IMR-90 (cell line): ENCODE results near the gene RBM39. TPM values are rescaled to one million over a fixed set of nuclear protein-coding genes. Genes with fewer than 3 reads are reported as not detected.

ENCODE experiments used
- ATAC-seq: fragments of 200-7000 bp; cut with Tn5 transposase; 2 replicates; pipeline ENCODE4 v1.9.1; 2020; ENCODE audit warnings: low read depth, mild to moderate bottlenecking, moderate library complexity
- BruUV-seq: library from RNA; stranded (reverse); fragments of 400-500 nt; replicated peaks from 2 replicates; lab custom pipeline; 2021; lab: Mats Ljungman, UMichigan
- CTCF ChIA-PET: fragments of 300-600 bp; formaldehyde crosslinking; extraction: SDS; loops from one replicate; lab custom pipeline; 2021; ENCODE audit warnings: antibody characterized with exemption; lab: Yijun Ruan, JAX
- POLR2A ChIA-PET: fragments of 300-600 bp; sonication (Branson Sonifier 250); formaldehyde crosslinking; loops from one replicate; lab custom pipeline; 2022; ENCODE audit warnings: antibody characterized with exemption; ENCODE audit not compliant: unreplicated experiment; lab: Charles Lee
- DNase-seq: peaks from one replicate; pipeline ENCODE4 v3.0.0; 2013
- H2AFZ ChIP-seq: replicated peaks from 2 replicates; pipeline ENCODE3; 2013; ENCODE audit warnings: low read length, mild to moderate bottlenecking; ENCODE audit not compliant: poor library complexity
- H2AK5ac ChIP-seq: 2 replicates; pipeline ENCODE4 v1.6.1; 2013; ENCODE audit warnings: low read depth, low read length, inconsistent platforms
- H2AK9ac ChIP-seq: replicated peaks from 2 replicates; pipeline ENCODE3; 2013; ENCODE audit warnings: mild to moderate bottlenecking, low read depth, low read length, moderate library complexity; ENCODE audit not compliant: poor library complexity
- H2BK120ac ChIP-seq: 2 replicates; pipeline ENCODE4 v1.6.1; 2013; ENCODE audit warnings: low read depth, low read length, inconsistent platforms
- H2BK15ac ChIP-seq: 3 replicates; pipeline ENCODE4 v1.6.1; 2013; ENCODE audit warnings: low read depth, low read length, inconsistent platforms
- H2BK20ac ChIP-seq: 2 replicates; pipeline ENCODE4 v1.6.1; 2013; ENCODE audit warnings: low read depth, mild to moderate bottlenecking, inconsistent platforms, low read length, moderate library complexity
- H2BK5ac ChIP-seq: 2 replicates; pipeline ENCODE4 v1.6.1; 2013; ENCODE audit warnings: mild to moderate bottlenecking, low read depth, low read length, inconsistent platforms; ENCODE audit not compliant: poor library complexity, severe bottlenecking
- H3K14ac ChIP-seq: replicated peaks from 2 replicates; pipeline ENCODE4 v1.6.1; 2013; ENCODE audit warnings: low read depth, low read length, inconsistent platforms
- H3K18ac ChIP-seq: 2 replicates; pipeline ENCODE4 v1.6.1; 2013; ENCODE audit warnings: low read depth, low read length, control low read depth
- H3K23ac ChIP-seq: 2 replicates; pipeline ENCODE4 v1.6.1; 2013; ENCODE audit warnings: low read depth, low read length, inconsistent platforms
- H3K27ac ChIP-seq: 2 replicates; pipeline ENCODE4 v1.5.1; 2013; ENCODE audit warnings: mild to moderate bottlenecking, control low read depth, low read length; ENCODE audit not compliant: insufficient read depth
- H3K27me3 ChIP-seq: 2 replicates; pipeline ENCODE4 v1.6.1; 2013; ENCODE audit warnings: low read length; ENCODE audit not compliant: control insufficient read depth, insufficient read depth
- H3K36me3 ChIP-seq: 2 replicates; pipeline ENCODE4 v1.6.1; 2013; ENCODE audit warnings: low read length, mixed read lengths; ENCODE audit not compliant: control insufficient read depth, insufficient read depth
- H3K4ac ChIP-seq: 2 replicates; pipeline ENCODE4 v1.6.1; 2013; ENCODE audit warnings: low read depth, low read length, inconsistent platforms
- H3K4me1 ChIP-seq: 2 replicates; pipeline ENCODE4 v1.6.1; 2013; ENCODE audit warnings: low read length, mixed read lengths; ENCODE audit not compliant: control insufficient read depth, insufficient read depth
- H3K4me2 ChIP-seq: 2 replicates; pipeline ENCODE4 v1.6.1; 2013; ENCODE audit warnings: low read depth, mild to moderate bottlenecking, control low read depth, low read length, moderate library complexity
- H3K4me3 ChIP-seq: 2 replicates; pipeline ENCODE4 v1.5.1; 2013; ENCODE audit warnings: low read depth, mild to moderate bottlenecking, control low read depth, low read length, moderate library complexity; ENCODE audit not compliant: insufficient read depth
- H3K56ac ChIP-seq: 2 replicates; pipeline ENCODE4 v1.6.1; 2013; ENCODE audit warnings: low read length, inconsistent platforms; ENCODE audit not compliant: insufficient read depth; ENCODE audit errors: extremely low read depth
- H3K79me1 ChIP-seq, 2 experiments: 2 replicates each; pipeline ENCODE4 v1.6.1; 2013; ENCODE audit warnings: low read length in 2 of 2, inconsistent platforms in 1 of 2, low read depth in 1 of 2
- H3K9ac ChIP-seq: 2 replicates; pipeline ENCODE4 v1.6.1; 2013; ENCODE audit warnings: low read depth, low read length, control low read depth
- H3K9me1 ChIP-seq: 2 replicates; pipeline ENCODE4 v1.6.1; 2013; ENCODE audit warnings: low read length, inconsistent platforms; ENCODE audit not compliant: insufficient read depth
- H3K9me3 ChIP-seq: 2 replicates; pipeline ENCODE4 v1.6.1; 2013; ENCODE audit warnings: low read length; ENCODE audit not compliant: control insufficient read depth, insufficient read depth
- H4K20me1 ChIP-seq: 2 replicates; pipeline ENCODE4 v1.6.1; 2013; ENCODE audit warnings: low read length, inconsistent platforms; ENCODE audit not compliant: insufficient read depth
- H4K5ac ChIP-seq: 2 replicates; pipeline ENCODE4 v1.6.1; 2013; ENCODE audit warnings: mild to moderate bottlenecking, low read depth, low read length, control low read depth
- H4K8ac ChIP-seq, 2 experiments: 2 replicates each; pipeline ENCODE4 v1.6.1; 2013; ENCODE audit warnings: low read depth in 2 of 2, low read length in 2 of 2, control low read depth in 1 of 2, inconsistent platforms in 1 of 2
- H4K91ac ChIP-seq: 2 replicates; pipeline ENCODE4 v1.6.1; 2013; ENCODE audit warnings: low read depth, low read length, inconsistent platforms; ENCODE audit not compliant: insufficient read depth
- BHLHE40 ChIP-seq: fragments of 150-350 bp; IDR thresholded peaks from 2 replicates; pipeline ENCODE4 v1.6.1; 2016; ENCODE audit warnings: mild to moderate bottlenecking, low read depth, low read length
- CEBPB ChIP-seq: IDR thresholded peaks from 2 replicates; pipeline ENCODE4 v1.6.1; 2012; ENCODE audit warnings: low read depth, low read length, improper control_type of control experiment
- CHD1 ChIP-seq: IDR thresholded peaks from 2 replicates; pipeline ENCODE4 v1.6.1; 2012; ENCODE audit warnings: low read depth, low read length, improper control_type of control experiment
- MAFK ChIP-seq: IDR thresholded peaks from 2 replicates; pipeline ENCODE4 v1.6.1; 2012; ENCODE audit warnings: low read depth, low read length, improper control_type of control experiment
- MAZ ChIP-seq: IDR thresholded peaks from 2 replicates; pipeline ENCODE4 v1.6.1; 2012; ENCODE audit warnings: low read depth, mild to moderate bottlenecking, low read length, improper control_type of control experiment, moderate library complexity, borderline replicate concordance
- MXI1 ChIP-seq: IDR thresholded peaks from 2 replicates; pipeline ENCODE4 v1.6.1; 2012; ENCODE audit warnings: low read depth, mild to moderate bottlenecking, low read length, moderate library complexity, borderline replicate concordance
- NFE2L2 ChIP-seq: fragments of 150-350 bp; IDR thresholded peaks from 2 replicates; pipeline ENCODE4 v1.6.1; 2016; ENCODE audit warnings: low read depth, mild to moderate bottlenecking, low read length
- POLR2A ChIP-seq: IDR thresholded peaks from 2 replicates; pipeline ENCODE4 v1.6.1; 2012; ENCODE audit warnings: mild to moderate bottlenecking, low read depth, low read length
- RAD21 ChIP-seq: IDR thresholded peaks from 2 replicates; pipeline ENCODE4 v1.6.1; 2012; ENCODE audit warnings: low read length, improper control_type of control experiment
- RCOR1 ChIP-seq: IDR thresholded peaks from 2 replicates; pipeline ENCODE4 v1.6.1; 2012; ENCODE audit warnings: mild to moderate bottlenecking, low read length, improper control_type of control experiment; ENCODE audit not compliant: insufficient replicate concordance
- RFX5 ChIP-seq: IDR thresholded peaks from 2 replicates; pipeline ENCODE4 v1.8.0; 2012; ENCODE audit warnings: low read depth, mild to moderate bottlenecking, low read length, moderate library complexity
- SMC3 ChIP-seq: fragments of 150-350 bp; IDR thresholded peaks from 2 replicates; pipeline ENCODE4 v1.6.1; 2016; ENCODE audit warnings: low read depth, mild to moderate bottlenecking, antibody characterized with exemption, low read length, moderate library complexity
- WGBS, 2 experiments: methylation state at CpG; one replicate each; pipeline versions ENCODE4 v1.1.5 to v1.1.7; 2013; ENCODE audit warnings: missing lambda C conversion rate in 2 of 2; ENCODE audit not compliant: insufficient read length in 1 of 2; ENCODE audit errors: extremely low coverage in 2 of 2; 5-methylcytosine and 5-hydroxymethylcytosine counted together
- dilution Hi-C: fragments of 300-500 bp; cut with HindIII; formaldehyde crosslinking; loops from one replicate; pipeline ENCODE4 v1.14.3; 2018; ENCODE audit warnings: low sequenced_read_pairs; ENCODE audit not compliant: unreplicated experiment
- in situ Hi-C: fragments of 300-500 bp; cut with MboI; formaldehyde crosslinking; loops from 3 replicates; pipeline ENCODE4 v1.14.3; 2019; ENCODE audit warnings: low sequenced_read_pairs, inconsistent platforms, mixed read lengths
- intact Hi-C: fragments of 100-400 bp; cut with micrococcal nuclease; formaldehyde crosslinking; loops from 2 replicates; pipeline ENCODE4 v1.10.0; 2022
- polyA plus RNA-seq, 3 experiments: library from polyadenylated mRNA; depleted of rRNA; stranded (reverse); fragments of >200 nt; gene quantifications; 2 replicates each; pipeline ENCODE4 v1.2.3, GENCODE V29; 2012; ENCODE audit warnings: low replicate concordance in 1 of 3
- total RNA-seq: library from RNA; depleted of rRNA; stranded (reverse); fragments of >200 nt; gene quantifications from 2 replicates; pipeline ENCODE4 v1.2.3, GENCODE V29; 2012
- TF ChIP-seq, protein P1 (sequence below): fragments of 150-350 bp; IDR thresholded peaks from 2 replicates; pipeline ENCODE4 v1.6.1; 2016; ENCODE audit warnings: low read depth, mild to moderate bottlenecking, low read length, moderate library complexity, borderline replicate concordance
- TF ChIP-seq, protein P2 (sequence below): fragments of 150-350 bp; IDR thresholded peaks from 2 replicates; pipeline ENCODE4 v1.6.1; 2017; ENCODE audit warnings: mild to moderate bottlenecking, antibody characterized with exemption, low read length, low read depth
- TF ChIP-seq, protein P3 (sequence below): conservative IDR thresholded peaks from 2 replicates; pipeline ENCODE4 v1.5.1; 2012; ENCODE audit warnings: mild to moderate bottlenecking, low read depth, low read length, improper control_type of control experiment

RBM39 gene
- total and polyA plus RNA-seq, 2 of the 4 experiments (the other 2 are of a cell fraction) = 106 to 166 TPM

DNA sequence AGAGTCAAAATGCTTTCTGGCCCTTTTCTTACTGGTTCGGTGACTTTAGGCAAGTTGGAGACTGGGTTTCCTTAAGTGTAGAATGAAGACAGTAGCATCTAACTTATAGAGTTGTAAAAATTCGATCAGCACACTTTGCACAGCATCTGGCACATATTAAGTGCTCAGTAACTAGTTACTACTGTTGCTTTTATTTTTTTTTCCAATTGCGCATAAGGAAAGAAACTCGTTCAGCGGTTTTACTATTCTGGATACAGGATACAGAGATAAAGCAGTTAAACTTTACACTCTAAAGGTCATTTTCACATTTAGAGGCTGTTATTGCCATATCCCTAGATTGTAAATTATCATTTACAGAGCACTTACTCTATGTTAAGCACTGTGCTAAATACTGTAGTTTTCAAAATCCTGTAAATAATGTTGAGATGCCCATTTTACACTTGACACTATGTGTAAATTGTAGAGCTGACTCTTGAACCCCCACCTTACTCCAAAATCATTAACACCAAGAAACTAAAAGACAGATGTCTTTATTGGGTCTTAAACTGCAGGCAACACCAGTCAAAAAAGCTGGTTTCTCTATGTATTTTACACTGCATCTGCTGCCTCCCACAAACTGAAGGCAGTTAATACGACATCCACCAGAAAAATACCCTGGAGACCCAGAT, 42.0 kb downstream of the RBM39 start:
- POLR2A ChIA-PET = interaction anchor here (0.5 to 1.5 kb wide), 4 partner anchors 18 to 217 kb away, joined by 3 read pairs; partner anchors contain the start of gene RBM39
- H2AFZ ChIP-seq = peak overlapping the region; percentile 94
- in situ Hi-C loops = no loop called here
- TF ChIP-seq MXI1 (no peak), RFX5 (no peak), BHLHE40 (no peak), CHD1 (no peak), MAZ (no peak), SMC3 (no peak), CEBPB (no peak), RAD21 (no peak), MAFK (no peak), NFE2L2 (no peak), RCOR1 (no peak), POLR2A (no peak)
- TF ChIP-seq, protein P1, sequence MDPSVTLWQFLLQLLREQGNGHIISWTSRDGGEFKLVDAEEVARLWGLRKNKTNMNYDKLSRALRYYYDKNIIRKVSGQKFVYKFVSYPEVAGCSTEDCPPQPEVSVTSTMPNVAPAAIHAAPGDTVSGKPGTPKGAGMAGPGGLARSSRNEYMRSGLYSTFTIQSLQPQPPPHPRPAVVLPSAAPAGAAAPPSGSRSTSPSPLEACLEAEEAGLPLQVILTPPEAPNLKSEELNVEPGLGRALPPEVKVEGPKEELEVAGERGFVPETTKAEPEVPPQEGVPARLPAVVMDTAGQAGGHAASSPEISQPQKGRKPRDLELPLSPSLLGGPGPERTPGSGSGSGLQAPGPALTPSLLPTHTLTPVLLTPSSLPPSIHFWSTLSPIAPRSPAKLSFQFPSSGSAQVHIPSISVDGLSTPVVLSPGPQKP = no peak
- TF ChIP-seq, protein P2, sequence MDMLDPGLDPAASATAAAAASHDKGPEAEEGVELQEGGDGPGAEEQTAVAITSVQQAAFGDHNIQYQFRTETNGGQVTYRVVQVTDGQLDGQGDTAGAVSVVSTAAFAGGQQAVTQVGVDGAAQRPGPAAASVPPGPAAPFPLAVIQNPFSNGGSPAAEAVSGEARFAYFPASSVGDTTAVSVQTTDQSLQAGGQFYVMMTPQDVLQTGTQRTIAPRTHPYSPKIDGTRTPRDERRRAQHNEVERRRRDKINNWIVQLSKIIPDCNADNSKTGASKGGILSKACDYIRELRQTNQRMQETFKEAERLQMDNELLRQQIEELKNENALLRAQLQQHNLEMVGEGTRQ = no peak
- TF ChIP-seq, protein P3, sequence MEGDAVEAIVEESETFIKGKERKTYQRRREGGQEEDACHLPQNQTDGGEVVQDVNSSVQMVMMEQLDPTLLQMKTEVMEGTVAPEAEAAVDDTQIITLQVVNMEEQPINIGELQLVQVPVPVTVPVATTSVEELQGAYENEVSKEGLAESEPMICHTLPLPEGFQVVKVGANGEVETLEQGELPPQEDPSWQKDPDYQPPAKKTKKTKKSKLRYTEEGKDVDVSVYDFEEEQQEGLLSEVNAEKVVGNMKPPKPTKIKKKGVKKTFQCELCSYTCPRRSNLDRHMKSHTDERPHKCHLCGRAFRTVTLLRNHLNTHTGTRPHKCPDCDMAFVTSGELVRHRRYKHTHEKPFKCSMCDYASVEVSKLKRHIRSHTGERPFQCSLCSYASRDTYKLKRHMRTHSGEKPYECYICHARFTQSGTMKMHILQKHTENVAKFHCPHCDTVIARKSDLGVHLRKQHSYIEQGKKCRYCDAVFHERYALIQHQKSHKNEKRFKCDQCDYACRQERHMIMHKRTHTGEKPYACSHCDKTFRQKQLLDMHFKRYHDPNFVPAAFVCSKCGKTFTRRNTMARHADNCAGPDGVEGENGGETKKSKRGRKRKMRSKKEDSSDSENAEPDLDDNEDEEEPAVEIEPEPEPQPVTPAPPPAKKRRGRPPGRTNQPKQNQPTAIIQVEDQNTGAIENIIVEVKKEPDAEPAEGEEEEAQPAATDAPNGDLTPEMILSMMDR = no peak

More for the DNA sequence above, 42.0 kb downstream of the RBM39 start:
- peak overlapping the region; percentile 78 for H3K9ac ChIP-seq
- no peak overlapping the region for H2BK15ac ChIP-seq
- peak overlapping the region; percentile 53; the same call in 1 of the 2 replicates for H2BK120ac ChIP-seq
- H3K4me1 ChIP-seq = peaks cover 5% of the 10 kb centered on the region
- peak overlapping the region; percentile 95 for H3K4ac ChIP-seq
- peak overlapping the region; percentile 79 for H3K14ac ChIP-seq
- peak overlapping the region; percentile 74 for H4K91ac ChIP-seq
- DNase-seq (no peak), ATAC-seq (no peak)
- peak overlapping the region; percentile 92 for H2AK5ac ChIP-seq
- H3K56ac ChIP-seq = peak overlapping the region; percentile 81
- CTCF ChIA-PET = no interaction called here
- BruUV-seq = no TSS peak
- peaks cover 24% of the 10 kb centered on the region for H4K20me1 ChIP-seq
- peak overlapping the region; percentile 83; the same call in 1 of the 2 replicates for H3K23ac ChIP-seq
- no CpG with 5 or more reads among the region's 6 CpGs for WGBS, 2 experiments
- H3K4me2 ChIP-seq = peak overlapping the region; percentile 97
- H3K9me1 ChIP-seq = peaks cover 10% of the 10 kb centered on the region
- no peaks in the 10 kb centered on the region for H3K27me3 ChIP-seq
- H2BK5ac ChIP-seq = peak overlapping the region; percentile 65
- H2BK20ac ChIP-seq = no peak overlapping the region
- peaks cover 25 to 70% of the 10 kb centered on the region in 2 experiments for H3K79me1 ChIP-seq
- dilution Hi-C loops = no loop called here
- H2AK9ac ChIP-seq = peak overlapping the region; percentile 97
- no peak overlapping the region for H3K18ac ChIP-seq
- intact Hi-C loops = loop anchor here (2.0 to 10.0 kb wide), 3 partner anchors 185 to 252 kb away; partner anchors contain the start of gene SCAND1
- H3K27ac ChIP-seq = peak overlapping the region; percentile 77
- peak overlapping the region; percentile 90 to 95; a peak in 2 of 4 replicates for H4K8ac ChIP-seq
- peak overlapping the region; percentile 73; the same call in 1 of the 2 replicates for H4K5ac ChIP-seq
- peaks cover 32% of the 10 kb centered on the region for H3K36me3 ChIP-seq
- peak overlapping the region; percentile 73 for H3K4me3 ChIP-seq
- H3K9me3 ChIP-seq = no peaks in the 10 kb centered on the region
